Measurements from ENCODE around the gene CALD1.
A peak's percentile ranks its signal among the peaks of the same experiment; 100 is the strongest.

The CALD1 gene

GRCh38 chr7:134933460-134934068, 154.1 kb downstream of the CALD1 start:
- Mint-ChIP-seq H3K9me3 (peaks cover 2% of the 10 kb centered on the region), H3K27ac (peak overlapping the region in 1 of 3 experiments; percentile 9), H3K4me1 (peaks cover 42% of the 10 kb centered on the region), H3K27me3 (ENCODE audit: low read depth) (no peaks in the 10 kb centered on the region), H3K4me3 (no peak overlapping the region), H3K36me3 (ENCODE audit: low read depth) (peaks cover 95% of the 10 kb centered on the region)
- TF ChIP-seq CTCF (IDR thresholded peaks at IDR 0.05; ENCODE audit: unreplicated experiment in 3 of 3), result no peak

- Mint-ChIP-seq H3K36me3 (ENCODE audit: low read depth) (peaks cover 85% of the 10 kb centered on the region), H3K9me3 (no peaks in the 10 kb centered on the region), H3K4me1 (peaks cover 58% of the 10 kb centered on the region), H3K4me3 (no peak overlapping the region), H3K27me3 (ENCODE audit: low read depth) (no peaks in the 10 kb centered on the region), H3K27ac (peak overlapping the region; percentile 31 to 54 (median 52))
- no peak for TF ChIP-seq CTCF (IDR thresholded peaks at IDR 0.05; ENCODE audit: unreplicated experiment in 3 of 3)
Measured at GRCh38 chr7:134935701-134936100, 156.3 kb downstream of the CALD1 start.

- Mint-ChIP-seq H3K36me3 (ENCODE audit: low read depth) (peaks cover 81% of the 10 kb centered on the region), H3K27ac (peak overlapping the region; percentile 39 to 58 (median 52)), H3K9me3 (no peaks in the 10 kb centered on the region), H3K4me3 (no peak overlapping the region), H3K27me3 (ENCODE audit: low read depth) (no peaks in the 10 kb centered on the region), H3K4me1 (peaks cover 67% of the 10 kb centered on the region)
- TF ChIP-seq CTCF (IDR thresholded peaks at IDR 0.05; ENCODE audit: unreplicated experiment in 3 of 3), result no peak
Measured at GRCh38 chr7:134936893-134937510, 157.6 kb downstream of the CALD1 start.

- peak overlapping the region; percentile 39 to 58 (median 52) for H3K27ac Mint-ChIP-seq
- peaks cover 71% of the 10 kb centered on the region for H3K4me1 Mint-ChIP-seq
- TF ChIP-seq CTCF (IDR thresholded peaks at IDR 0.05; ENCODE audit: unreplicated experiment in 3 of 3), result no peak
Measured at GRCh38 chr7:134938141-134938540, 158.7 kb downstream of the CALD1 start.

DNA sequence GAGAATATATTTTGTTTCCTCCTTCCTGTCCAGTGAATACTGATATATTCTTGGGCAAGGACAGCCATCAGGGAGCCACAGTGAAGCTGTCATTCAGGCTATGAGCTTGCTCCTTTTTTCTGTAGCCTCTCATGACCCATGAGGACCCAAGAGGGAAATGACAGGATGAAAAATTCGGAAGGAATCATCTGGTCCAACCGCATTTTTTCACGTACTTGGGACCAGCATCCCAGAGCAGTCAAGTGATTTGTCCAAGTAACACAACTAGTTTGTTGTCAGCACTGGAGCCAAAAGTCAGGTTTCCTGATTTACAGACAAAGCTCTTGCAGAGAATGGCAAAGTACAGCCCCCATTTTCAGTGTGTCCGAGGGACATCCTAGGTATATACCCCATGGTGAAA, 159.7 kb downstream of the CALD1 start:
- peaks cover 67% of the 10 kb centered on the region for H3K36me3 Mint-ChIP-seq (ENCODE audit: low read depth)
- H3K4me1 Mint-ChIP-seq, result peaks cover 74% of the 10 kb centered on the region
- no peak overlapping the region for H3K4me3 Mint-ChIP-seq
- no peaks in the 10 kb centered on the region for H3K9me3 Mint-ChIP-seq
- H3K27ac Mint-ChIP-seq, result peak overlapping the region in 1 of 3 experiments; percentile 52
- TF ChIP-seq CTCF (IDR thresholded peaks at IDR 0.05; ENCODE audit: unreplicated experiment in 3 of 3), result no peak
- H3K27me3 Mint-ChIP-seq (ENCODE audit: low read depth), result no peaks in the 10 kb centered on the region

More at GRCh38 chr7:134938141-134938540, 158.7 kb downstream of the CALD1 start:
- Mint-ChIP-seq H3K9me3 (no peaks in the 10 kb centered on the region), H3K27me3 (ENCODE audit: low read depth) (no peaks in the 10 kb centered on the region), H3K4me3 (no peak overlapping the region), H3K36me3 (ENCODE audit: low read depth) (peaks cover 73% of the 10 kb centered on the region)

DNA sequence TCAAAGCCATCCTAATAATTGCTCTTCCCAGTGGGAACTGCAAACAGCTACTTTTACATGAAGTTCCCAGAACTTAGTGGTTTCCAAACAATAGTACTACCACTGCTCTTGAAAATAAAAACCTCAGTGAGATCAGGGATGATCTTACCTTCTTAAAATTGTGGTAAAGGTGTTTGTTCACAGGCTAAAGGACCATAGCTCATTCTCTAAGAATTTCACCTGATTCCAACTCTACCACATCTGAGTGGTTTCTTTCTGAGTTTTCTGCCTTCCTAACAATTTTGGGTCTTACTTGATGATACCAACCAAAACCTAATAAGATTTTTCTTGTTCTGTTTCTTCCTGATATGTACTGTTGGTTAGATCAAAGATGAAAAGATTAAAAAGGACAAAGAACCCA, 161.3 kb downstream of the CALD1 start:
- Mint-ChIP-seq H3K9me3 (no peaks in the 10 kb centered on the region), H3K27ac (peak overlapping the region; percentile 87 to 94 (median 88)), H3K36me3 (ENCODE audit: low read depth) (peaks cover 57% of the 10 kb centered on the region), H3K27me3 (ENCODE audit: low read depth) (no peaks in the 10 kb centered on the region), H3K4me1 (peaks cover 73% of the 10 kb centered on the region), H3K4me3 (no peak overlapping the region)
- TF ChIP-seq CTCF (IDR thresholded peaks at IDR 0.05; ENCODE audit: unreplicated experiment in 3 of 3), result no peak
